GM15510 (cell line): Measurements from ENCODE around the gene DCDC2C.

ENCODE experiments used
- POLR2A ChIP-seq: IDR thresholded peaks from 3 replicates; pipeline ENCODE4 v1.6.1; 2011; ENCODE audit warnings: borderline replicate concordance; ENCODE audit not compliant: insufficient read length; ENCODE audit errors: extremely low read depth

DCDC2C gene

DNA sequence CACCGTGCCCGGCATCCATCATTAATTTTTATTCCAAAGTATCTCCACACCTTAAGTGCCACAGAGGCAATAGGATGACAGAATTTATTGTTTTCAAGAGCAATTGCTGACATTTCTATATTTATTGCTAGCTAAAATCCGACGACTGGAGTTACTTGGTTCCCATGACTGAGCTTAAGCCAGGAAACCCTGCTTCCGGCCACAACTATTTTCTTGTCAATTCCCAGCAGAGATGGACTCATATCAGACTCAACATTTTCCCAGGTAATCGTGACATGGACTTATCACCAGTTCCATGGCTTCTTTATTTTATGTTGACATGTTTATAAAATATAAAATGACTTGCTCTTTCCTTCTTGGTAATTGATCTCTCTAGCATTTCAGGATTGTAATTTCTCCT, 20.6 kb upstream of the DCDC2C start:
- no peak for TF ChIP-seq POLR2A

DNA sequence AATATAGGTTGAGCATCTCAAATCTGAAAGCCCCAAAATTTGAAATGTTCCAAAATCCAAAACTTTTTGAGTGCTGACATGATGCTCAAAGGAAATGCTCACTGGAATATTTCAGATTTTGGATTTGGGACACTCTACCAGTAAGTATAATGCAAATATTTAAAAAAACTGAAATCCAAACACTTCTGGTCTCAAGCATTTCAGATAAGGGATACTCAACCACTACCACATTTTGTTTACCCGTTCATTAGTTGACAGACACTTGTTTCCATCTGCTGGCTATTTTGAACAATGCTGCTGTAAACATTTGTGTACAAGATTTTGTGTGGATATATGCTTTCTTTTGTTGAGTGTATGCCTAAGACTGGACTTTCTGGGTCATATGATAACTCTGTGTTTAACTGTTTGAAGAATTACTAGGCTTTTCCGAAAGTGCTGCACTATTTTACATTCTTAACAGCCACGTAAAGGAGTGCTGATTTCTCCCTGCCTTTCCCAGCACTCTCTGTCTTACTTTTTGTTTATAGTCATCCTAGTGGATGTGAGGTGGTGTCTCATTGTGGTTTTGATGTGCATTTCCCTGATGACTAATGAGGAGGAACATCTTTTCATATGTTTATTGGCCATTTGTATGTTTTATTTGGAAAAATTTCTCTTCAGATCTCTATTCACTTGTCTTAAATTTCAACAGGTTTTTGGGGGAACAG, 19.5 kb upstream of the DCDC2C start:
- no peak for TF ChIP-seq POLR2A

- TF ChIP-seq POLR2A: no peak
Measured at GRCh38 chr2:3689998-3690748, 13.2 kb upstream of the DCDC2C start.

DNA sequence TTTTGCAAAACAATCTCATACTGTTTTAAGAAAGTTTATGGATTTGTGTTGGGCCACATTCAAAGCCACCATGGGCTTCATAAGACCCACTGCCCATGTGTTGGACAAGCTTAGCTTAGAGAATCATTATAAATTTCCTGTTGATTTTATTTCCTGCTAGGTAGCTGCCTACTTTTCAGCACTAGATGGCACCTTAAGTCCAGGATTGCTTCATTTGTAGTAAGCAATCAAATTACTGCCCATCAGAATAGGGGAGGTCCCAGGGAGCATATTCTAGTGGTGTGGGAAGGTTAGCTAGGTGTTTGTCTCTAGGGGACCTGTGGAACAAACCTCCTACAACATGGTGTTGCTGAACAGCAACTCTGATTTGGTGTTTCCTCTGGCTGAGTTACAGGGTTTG, 11.0 kb upstream of the DCDC2C start:
- TF ChIP-seq POLR2A: no peak

- no peak for TF ChIP-seq POLR2A
Measured at GRCh38 chr2:3696545-3696944, 6.8 kb upstream of the DCDC2C start.

DNA sequence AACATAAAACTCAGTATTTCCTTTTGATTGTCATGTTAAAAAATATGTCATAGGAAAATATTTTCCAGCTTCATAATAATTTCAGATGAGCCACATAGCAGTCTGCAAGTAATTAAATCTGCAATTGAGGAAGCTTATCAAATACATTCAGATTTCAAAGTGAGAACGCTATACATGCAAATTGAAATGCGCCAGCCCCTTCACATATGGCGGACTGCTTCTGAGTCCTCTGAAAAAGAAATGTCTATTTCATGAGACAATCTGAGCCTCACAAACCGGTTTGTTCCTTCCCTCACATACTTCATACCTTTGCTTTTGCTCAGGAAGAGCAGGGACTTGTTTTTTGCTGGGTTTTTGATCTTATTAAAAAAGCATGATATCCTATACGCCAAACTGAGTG, 2.3 kb upstream of the DCDC2C start:
- no peak for TF ChIP-seq POLR2A

DNA sequence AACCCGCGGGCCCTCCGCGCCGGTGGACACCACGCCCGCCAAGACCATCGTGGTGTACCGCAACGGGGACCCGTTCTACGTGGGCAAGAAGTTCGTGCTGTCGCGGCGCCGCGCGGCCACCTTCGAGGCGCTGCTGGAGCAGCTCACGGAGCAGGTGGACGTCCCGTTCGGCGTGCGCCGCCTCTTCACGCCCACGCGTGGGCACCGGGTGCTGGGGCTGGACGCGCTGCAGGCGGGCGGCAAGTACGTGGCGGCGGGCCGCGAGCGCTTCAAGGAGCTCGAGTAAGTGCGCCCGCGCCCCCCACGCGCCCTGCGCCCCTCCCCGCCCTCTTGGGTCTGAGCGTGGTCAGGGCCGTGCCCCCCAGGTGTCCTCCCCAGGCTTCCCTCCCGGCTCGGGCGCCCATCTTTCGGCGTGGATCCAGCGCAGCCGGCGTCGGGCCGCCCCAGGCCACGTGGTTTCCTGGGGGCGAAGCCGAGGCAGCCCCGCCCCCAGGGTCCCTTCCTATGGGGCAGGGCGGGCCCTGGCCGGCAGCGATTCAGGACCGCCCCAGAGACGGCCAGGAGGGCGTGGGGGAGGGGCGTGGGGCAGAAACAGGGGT, 481 bp downstream of the DCDC2C start:
- no peak for TF ChIP-seq POLR2A

DNA sequence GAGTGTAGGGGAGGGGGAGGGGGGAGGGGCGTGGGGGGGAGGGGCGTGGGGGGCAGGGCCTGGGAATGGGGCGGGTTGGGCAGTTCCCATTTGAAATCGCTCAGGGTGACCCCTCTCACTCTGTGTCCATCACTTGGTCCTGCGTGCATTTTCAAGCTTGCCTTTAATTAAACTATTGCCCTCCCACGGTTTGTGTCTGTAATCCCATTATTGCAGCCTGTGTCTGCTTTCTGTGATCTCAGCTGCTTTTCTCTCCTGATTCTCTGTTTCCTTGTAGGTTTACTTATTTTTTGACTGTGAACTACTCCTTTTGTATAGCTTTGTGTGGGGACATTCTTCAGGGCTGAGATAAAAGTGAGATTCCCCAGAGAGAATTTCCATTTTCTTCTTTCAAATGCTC, 1.3 kb downstream of the DCDC2C start:
- no peak for TF ChIP-seq POLR2A

- no peak for TF ChIP-seq POLR2A
Measured at GRCh38 chr2:3705782-3706181, 2.4 kb downstream of the DCDC2C start.

GRCh38 chr2:3706892-3707291, 3.5 kb downstream of the DCDC2C start:
- TF ChIP-seq POLR2A: no peak

- no peak for TF ChIP-seq POLR2A
Measured at GRCh38 chr2:3708576-3708975, 5.2 kb downstream of the DCDC2C start.

DNA sequence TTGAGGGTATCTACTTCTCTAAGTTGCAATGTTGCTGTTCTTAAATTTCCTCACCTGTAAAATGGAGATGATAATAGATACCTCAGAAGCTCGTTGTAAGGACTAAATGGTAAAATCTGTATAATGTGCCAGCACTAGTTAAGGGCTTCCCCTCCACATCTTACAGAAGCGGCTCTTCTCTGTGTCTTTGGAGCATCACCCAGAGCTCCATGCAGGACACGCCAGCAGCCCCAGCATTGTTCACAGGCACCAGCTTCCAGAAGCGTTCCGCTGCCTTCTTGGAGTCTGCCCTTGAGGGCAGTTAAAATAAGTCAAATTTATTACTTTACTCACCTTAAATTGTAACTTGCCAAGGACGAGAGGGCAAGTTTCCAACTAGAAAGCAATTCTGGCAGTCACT, 5.8 kb downstream of the DCDC2C start:
- TF ChIP-seq POLR2A: no peak

DNA sequence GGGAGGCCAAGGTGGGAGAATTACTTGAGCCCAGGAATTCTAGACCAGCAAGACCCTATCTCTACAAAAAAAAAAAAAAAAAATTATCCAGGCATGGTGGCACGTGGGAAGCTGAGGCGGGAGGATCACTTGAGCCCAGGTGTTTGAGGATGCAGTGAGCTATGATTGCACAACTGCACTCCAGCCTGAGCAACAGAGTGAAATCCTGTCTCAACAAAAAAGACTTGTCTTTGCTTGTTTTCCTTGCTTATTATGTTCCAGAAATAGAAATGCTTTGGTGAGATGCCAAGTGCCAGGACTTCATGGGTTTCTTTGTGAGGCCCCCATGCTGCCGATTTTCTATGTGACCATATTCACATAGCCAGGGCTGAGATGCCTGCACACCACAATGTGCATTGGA, 9.0 kb downstream of the DCDC2C start:
- TF ChIP-seq POLR2A: no peak

- no peak for TF ChIP-seq POLR2A
Measured at GRCh38 chr2:3712831-3713503, 9.6 kb downstream of the DCDC2C start.

DNA sequence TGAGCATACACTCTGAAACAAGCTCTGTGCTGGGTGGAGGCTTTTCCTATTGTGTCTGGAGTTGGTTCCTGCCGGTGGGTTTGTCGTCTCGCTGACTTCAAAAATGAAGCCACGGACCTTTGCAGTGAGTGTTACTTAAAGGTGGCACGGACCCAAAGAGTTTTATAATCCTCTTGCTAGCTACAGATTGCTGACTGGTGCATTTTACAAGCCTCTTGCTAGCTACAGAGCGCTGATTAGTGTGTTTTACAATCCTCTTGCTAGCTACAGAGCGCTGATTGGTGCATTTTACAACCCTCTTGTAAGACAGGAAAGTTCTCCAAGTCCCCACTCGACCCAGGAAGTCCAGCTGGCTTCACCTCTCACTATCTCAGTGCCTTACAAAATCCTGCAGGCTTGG, 15.3 kb downstream of the DCDC2C start:
- TF ChIP-seq POLR2A: no peak
